HG03135 (cell line): Measurements from ENCODE around the gene CD177.
"Not testable (repeated sequence)": the region's sequence is repeated elsewhere in the genome, so short reads cannot be mapped to it uniquely, and the experiment has no call there.

Experiments used
- ATAC-seq: cut with Tn5 transposase; IDR thresholded peaks from one replicate; pipeline ENCODE4 v1.9.1; 2021; ENCODE audit warnings: mild to moderate bottlenecking, moderate library complexity; ENCODE audit not compliant: unreplicated experiment

The CD177 gene

DNA sequence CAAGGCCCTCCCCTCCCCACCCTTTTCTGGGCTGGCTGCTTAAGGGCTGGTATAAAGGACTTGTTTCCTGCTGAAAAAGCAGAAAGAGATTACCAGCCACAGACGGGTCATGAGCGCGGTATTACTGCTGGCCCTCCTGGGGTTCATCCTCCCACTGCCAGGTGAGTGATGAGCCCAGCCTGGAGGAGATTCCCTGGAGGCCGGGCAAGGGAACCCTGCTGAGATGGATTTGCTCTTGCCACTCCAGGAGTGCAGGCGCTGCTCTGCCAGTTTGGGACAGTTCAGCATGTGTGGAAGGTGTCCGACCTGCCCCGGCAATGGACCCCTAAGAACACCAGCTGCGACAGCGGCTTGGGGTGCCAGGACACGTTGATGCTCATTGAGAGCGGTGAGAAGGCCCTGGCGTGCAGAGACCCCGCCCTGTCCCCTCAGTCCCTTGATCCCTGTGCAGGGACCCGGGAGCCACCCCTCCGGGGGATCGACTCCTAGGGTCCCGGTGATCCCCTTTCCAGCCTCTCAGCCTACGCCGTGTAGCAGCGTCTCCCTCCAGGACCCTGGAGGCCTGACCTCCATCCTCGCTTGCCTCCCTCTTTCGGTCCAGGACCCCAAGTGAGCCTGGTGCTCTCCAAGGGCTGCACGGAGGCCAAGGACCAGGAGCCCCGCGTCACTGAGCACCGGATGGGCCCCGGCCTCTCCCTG lies at the start of gene CD177:
Gene CD177 (plus strand): TSS at position 81 of the 699 bp plus-strand sequence. CDS start 29 bp downstream, at position 110.
- no peak for ATAC-seq

DNA sequence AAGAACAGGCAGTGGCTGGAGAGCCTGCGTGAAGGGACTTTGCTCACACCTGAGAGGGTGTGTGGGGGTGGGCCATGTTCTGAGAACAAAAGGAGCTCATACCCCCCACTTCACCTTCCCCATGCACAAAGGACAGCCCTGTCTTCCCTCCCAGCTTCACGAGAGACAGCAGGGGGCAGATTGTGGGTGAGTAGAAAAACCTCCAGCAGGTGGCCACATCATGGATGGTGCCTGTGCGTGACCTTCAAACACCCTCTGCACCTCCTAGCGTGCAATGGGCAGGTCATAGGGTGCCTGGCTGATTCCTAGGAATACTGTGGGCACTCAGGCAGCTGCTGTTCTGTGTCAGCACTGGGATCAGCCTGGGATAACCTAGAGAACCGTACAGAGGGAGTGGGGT lies 47.8 kb upstream of the CD177 start:
- no peak for ATAC-seq

- ATAC-seq, result no peak
Observed at GRCh38 chr19:43306097-43306496, 47.4 kb upstream of the CD177 start.

DNA sequence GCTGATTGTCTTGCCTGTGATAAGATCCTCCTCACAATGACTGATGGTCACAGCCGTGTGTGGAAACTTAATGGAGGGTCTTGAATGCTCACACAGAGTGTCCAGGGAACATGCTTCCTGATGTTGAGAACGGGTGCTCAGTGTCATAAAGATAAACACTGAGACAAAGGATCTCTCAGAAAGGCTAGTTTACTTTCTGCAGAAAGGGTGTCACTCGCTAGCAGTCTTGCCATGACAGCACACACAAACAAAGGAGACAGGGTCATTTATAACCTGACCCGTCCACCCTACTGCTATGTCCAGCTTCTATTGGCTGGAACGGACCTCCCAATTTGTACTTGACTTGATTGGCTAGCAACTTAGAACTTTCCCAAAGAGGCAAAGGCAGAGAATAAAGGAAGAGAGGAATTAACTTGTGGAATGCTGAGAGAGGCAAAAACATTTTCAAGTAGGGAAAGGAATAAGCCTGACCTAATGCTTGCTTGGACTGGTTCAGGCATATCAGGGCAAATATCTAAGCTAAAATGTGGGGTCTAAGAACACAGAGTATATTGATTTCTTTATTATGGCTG lies 45.2 kb upstream of the CD177 start:
- no peak for ATAC-seq

DNA sequence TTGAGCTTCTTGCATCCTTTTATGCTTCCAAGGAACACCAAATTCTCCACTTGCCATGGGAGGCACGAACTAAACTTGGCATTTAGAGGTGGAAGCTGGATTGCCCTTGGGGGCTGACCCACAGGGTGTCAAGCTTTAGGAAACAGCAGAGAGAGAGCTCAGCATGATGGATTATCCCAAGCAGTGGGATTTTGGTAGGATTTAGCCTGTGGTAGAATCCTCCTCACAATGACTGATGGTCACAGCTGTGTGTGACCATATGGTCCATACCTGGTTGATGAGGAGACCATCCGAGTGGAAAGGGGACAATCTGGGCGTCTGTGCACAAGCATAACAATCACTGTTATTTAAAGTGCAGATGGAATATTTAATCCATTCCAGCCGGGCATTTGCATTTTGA lies 44.0 kb upstream of the CD177 start:
- no peak for ATAC-seq

- ATAC-seq, result no peak
Observed at GRCh38 chr19:43310221-43310620, 43.3 kb upstream of the CD177 start.

DNA sequence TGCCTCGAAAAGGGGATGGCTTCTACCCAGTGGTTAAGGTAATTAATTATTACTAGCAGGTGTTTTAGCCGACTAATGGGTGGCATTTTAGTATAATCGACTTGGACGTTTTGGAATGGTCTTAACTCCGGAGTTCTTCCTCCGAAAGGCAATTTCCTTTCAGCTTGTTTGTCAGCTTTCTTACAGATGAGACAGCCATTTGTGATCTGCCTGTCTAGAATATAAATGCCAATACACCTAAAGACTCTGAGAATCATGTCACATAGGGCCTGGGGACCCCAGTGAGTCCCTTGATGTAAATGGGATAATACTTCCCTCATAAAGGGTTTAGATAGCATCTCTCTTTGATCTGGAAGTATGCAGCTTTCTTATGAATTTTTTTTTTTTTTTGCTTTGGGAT lies 42.2 kb upstream of the CD177 start:
- ATAC-seq, result no peak

- ATAC-seq, result no peak
Observed at GRCh38 chr19:43311706-43312105, 41.8 kb upstream of the CD177 start.

DNA sequence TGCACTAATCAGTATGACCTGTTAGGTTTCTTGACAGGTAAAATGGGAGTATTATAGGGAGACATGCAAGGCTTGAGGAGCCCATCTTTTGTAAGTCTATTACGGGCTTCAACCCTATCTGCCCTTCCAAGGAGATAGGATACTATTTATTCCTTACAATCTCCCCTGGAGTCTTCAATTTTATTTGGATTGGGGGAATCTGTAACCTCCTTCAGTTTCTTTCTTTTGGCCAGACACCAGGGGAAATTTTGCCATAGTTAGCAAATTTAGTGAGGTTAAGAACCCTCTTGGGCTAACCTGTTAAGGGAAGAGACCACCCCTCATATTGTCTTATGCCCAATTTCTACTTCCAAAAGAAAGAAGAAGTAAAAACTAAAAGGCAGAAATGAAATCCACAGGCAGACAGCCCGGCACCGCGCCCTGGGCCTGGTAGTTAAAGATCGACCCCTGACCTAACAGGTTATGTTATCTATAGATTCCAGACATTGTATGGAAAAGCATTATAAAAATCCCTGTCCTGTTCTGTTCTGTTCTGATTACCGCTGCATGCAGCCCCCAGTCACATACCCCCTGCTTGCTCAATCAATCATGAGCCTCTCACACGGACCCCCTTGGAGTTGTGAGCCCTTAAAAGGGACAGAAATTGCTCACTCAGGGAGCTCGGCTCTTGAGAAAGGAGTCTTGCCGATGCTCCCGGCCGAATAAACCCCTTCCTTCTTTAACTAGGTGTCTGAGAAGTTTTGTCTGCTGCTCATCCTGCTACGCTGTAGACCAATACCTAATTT lies 39.6 kb upstream of the CD177 start:
- ATAC-seq, result no peak

- ATAC-seq, result no peak
Observed at GRCh38 chr19:43315851-43316250, 37.6 kb upstream of the CD177 start.

GRCh38 chr19:43316591-43317319 lies 36.7 kb upstream of the CD177 start:
- no peak for ATAC-seq

GRCh38 chr19:43318203-43318602 lies 35.3 kb upstream of the CD177 start:
- ATAC-seq, result no peak

DNA sequence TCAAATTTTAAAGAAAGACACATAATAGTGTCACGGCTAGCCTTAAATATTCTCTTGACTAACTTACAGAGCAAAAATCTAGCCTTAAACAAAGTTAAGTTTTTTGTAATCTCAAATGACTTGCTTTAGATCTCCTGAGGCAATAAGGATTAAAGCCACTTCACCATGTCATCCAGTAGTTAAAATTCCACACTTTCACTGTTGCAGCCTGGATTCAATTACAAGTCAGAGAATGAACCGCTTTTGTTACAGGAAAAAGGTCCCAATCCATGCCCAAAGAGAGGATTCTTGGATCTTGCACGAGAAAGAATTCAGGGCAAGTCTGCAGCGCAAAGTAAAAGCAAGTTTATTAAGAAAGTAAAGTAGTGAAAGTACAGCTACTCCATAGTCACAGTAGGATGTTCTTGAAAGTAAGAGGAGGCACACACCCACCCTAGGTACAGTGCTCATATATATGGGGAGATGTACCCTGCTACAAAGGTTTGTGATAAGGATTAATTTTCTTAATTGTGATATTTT lies 34.6 kb upstream of the CD177 start:
- no peak for ATAC-seq

GRCh38 chr19:43320546-43320945 lies 32.9 kb upstream of the CD177 start:
- ATAC-seq, result no peak

GRCh38 chr19:43326761-43327160 lies 26.7 kb upstream of the CD177 start:
- ATAC-seq, result not testable (repeated sequence)

DNA sequence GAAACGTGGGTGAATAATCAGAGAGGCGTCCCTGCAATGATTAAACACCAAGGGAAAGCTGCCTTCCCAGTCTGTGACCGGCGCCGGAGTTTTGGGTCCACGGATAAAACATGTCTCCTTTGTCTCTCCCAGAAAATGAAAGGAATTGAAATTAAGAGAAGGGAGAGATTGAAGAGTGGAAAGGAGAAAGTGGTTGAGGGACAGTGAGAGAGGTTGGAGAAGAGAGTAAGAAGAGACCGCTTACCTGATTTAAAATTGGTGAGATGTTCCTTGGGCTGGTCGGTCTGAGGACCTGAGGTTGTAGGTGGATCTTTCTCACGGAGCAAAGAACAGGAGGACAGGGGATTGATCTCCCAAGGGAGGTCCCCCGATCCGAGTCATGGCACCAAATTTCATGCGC lies 24.9 kb upstream of the CD177 start:
- not testable (repeated sequence) for ATAC-seq

DNA sequence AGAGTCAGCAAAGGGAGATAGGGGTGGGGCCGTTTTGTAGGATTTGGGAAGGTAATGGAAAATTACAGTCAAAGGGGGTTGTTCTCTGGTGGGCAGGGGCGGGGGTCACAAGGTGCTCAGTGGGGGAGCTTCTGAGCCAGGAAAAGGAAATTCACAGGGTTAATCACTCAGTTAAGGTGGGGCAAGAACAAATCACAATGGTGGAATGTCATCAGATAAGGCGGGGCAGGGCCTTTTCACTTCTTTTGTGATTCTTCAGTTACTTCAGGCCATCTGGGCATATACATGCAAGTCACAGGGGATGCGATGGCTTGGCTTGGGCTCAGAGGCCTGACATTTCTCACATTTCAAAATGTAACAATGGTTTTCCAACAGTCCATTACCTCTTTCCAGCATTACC lies 24.4 kb upstream of the CD177 start:
- ATAC-seq, result not testable (repeated sequence)

- ATAC-seq, result no peak
Observed at GRCh38 chr19:43329989-43330388, 23.5 kb upstream of the CD177 start.

GRCh38 chr19:43330726-43331434 lies 22.6 kb upstream of the CD177 start:
- no peak for ATAC-seq

GRCh38 chr19:43331435-43332010 lies 22.0 kb upstream of the CD177 start:
- ATAC-seq, result no peak
